GM18499 (cell line): ENCODE results near the gene CACNA2D3.

Experiments
- ATAC-seq: cut with Tn5 transposase; IDR thresholded peaks from one replicate; pipeline ENCODE4 v1.9.1; 2021; ENCODE audit warnings: moderate number of reproducible peaks; ENCODE audit not compliant: insufficient read depth, unreplicated experiment

Gene CACNA2D3

DNA sequence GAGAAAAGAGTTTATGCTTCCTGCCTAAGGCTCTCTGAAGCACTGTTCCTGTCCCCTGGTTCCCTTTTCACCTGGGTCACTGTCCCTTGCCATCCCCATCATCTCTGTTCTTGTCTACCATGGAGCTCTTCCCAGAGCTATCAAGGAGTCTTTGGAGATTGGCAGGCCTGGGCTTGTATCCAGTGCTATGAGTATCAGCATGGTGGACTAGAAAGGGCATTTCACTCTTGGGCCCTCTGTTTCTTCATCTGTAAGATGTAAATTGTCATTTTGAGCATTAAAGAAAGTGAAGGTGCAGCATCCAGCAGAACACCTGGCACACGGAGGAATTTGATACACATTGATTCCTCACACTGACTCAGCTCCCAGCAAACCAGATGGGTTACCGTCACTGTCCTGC is 388.2 kb downstream of the CACNA2D3 start:
- ATAC-seq: no peak

DNA sequence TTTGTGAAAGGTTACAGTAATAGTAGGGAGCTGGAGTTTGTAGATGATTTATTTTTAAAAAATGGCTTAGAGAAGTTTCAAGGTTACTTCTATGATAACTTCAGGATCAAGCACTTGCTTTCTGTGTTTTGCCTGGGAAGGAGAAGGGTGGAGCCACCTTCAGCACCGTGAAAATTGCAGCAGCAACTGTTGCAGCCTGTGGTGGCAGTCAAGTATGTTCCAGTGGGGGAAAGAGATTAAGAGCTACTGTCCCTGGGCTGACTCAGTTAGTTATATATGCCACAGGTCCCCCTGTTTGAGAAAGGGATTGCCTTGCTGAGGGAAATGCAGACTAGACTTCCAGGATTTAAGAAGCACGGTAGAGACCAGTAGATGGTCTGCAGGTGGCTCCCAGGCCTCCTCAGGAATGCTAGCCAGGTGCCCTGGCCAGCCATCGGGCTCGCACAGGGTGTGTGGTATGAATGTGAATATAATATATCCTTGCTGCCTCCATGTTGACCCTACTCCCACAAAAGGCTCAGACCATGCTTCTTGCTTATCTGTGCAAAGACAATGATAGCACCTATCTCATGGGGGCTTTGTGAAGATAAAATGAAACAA is 389.5 kb downstream of the CACNA2D3 start:
- no peak for ATAC-seq

- no peak for ATAC-seq
Measured at GRCh38 chr3:54514006-54514405, 391.7 kb downstream of the CACNA2D3 start.

GRCh38 chr3:54514416-54514815 is 392.1 kb downstream of the CACNA2D3 start:
- no peak for ATAC-seq

DNA sequence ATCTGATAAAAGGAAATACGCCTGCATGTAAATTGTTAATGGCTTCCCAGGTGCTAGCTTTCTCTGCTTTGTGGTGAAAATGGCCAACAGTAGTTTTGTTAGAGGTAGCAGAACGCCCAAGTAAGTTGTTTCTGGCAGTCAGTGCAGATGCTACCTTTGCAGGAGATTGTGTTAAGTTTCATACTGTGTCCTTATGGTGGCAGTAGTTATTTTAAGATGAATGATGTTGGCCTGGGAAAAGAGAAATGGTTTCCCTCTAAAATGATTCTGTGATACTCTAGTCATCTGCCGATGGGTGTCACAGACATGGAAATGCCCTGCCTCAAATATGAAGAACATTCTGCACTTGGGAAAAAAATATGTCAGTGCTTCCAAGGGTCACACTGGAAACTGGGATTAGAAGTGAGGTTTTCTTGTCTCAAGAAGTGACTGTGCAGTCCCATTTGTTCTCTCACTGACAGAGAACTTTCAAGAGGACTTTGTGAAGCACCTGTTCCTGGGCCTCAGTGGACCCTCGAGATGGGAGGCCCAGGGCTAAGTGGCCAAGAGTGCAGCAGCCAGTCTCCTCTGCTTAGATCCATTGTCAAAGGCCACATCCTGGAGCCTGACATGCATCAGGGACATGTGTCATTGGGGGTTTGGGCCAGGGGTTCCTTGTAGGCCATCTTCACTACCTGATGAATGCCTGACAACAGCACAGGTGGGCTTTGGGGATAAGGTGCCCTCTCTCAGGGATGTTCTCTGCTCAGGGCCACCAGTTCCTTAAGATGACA is 393.3 kb downstream of the CACNA2D3 start:
- ATAC-seq: no peak

GRCh38 chr3:54517424-54517823 is 395.1 kb downstream of the CACNA2D3 start:
- no peak for ATAC-seq

DNA sequence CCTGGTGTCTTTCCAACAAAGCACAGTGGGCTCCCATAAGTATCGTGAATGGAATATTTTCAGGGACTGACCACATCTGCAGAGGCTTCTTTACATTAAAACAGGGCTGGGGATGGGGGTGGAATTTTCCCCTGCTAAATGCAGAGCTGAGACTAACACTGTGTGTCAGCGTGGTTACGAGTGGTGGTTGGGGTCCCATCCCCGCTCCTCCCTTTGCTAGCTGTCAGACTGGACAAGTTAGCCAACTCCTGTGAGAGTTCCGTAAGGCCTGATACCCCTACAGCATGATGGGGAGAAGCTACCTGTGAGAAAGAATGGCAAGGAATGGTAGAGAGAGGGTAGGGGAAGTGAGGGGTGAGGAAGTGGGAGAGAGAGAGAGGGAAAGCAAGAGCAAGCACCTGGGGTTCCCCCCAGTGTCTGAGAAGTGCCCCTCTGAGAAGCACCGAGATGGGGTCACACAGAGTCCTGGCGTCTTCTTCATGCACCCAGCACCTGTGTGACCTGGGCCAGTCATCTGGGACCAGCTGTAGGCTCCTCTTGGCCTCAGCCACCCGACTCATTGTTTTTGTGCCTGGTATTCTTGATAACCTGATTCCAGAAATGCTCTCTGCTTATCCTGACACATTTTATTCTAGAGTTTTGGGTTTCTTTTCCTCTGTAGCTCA is 395.8 kb downstream of the CACNA2D3 start:
- no peak for ATAC-seq

- ATAC-seq: no peak
Measured at GRCh38 chr3:54519493-54519892, 397.1 kb downstream of the CACNA2D3 start.

- ATAC-seq: no peak
Measured at GRCh38 chr3:54520060-54520459, 397.7 kb downstream of the CACNA2D3 start.

DNA sequence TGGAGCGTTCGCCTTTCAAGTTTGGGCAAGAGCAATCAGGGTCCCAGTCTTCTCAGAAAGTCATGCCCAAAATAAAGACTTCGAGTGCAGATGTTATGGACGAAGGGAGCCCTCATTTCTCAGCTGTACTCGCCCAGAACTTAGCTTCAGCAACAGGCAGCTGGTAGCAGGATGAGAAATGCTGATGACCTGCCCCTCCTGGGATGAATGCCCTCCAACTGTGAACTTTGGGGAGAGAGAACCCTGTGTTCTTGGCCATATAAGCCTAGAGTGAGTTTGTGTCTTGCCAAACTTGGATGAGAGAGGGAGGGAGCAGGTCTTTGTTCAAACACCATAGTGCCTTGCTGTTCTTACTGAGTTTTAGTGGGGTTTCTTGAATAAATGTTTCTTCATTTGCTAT is 405.2 kb downstream of the CACNA2D3 start:
- no peak for ATAC-seq

DNA sequence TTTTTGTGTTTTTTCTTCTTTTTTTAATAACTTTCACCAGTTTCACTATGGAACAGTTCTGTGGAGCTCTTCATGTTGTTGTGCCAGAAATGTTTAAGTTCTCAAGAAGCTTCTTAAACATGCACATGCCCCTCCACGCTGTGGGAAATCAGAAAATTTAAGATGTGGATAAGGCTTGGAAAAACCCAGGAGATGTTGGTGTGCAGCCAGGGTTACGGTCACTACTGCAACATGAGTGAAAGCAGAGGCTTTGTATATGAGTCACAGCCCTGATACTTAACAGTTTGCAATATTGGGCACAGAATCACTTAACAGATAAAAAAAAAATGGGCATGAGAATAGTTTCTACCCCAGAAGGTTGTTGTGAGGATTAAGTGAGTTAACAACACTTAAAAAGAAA is 405.6 kb downstream of the CACNA2D3 start:
- ATAC-seq: no peak

DNA sequence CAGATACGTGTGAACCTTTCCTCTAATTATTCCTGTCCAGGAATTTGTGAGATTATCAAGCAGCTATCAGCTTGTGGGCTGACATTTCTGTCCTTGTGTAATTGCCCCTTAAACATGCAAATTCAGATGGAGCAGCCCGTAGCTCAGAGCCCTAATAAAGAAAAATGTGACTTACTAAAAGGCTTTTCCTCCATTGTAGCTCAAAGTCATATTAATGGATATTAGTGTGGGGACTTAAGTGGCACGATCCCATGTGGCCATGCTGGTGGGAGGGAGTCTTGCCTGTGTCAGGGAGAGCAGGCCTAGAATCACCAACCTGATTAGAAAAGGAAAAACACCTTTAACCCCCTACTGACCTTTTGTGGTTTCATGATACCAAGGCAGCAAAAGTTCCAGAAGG is 406.3 kb downstream of the CACNA2D3 start:
- ATAC-seq: no peak

DNA sequence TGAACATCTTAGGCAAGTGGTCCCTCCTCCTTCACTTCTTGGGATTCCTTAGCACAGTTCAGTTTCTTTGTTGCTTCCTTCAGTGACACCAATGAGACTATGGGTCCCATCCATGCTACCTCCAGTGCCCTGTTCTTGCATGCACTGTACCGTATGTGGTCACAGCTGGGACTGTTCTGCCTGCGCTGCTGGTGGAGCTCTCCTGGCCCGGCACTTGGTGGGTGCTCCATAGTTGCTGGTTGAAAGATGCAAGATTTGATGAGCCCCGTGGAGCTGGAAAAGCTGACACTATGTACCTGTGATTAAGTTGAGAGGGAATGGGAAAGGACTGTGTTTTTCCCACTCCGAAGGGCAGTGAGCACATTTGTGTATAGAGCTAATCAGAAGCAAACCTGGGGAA is 407.7 kb downstream of the CACNA2D3 start:
- ATAC-seq: no peak

- ATAC-seq: no peak
Measured at GRCh38 chr3:54530944-54531343, 408.6 kb downstream of the CACNA2D3 start.

- ATAC-seq: no peak
Measured at GRCh38 chr3:54531741-54532140, 409.4 kb downstream of the CACNA2D3 start.

DNA sequence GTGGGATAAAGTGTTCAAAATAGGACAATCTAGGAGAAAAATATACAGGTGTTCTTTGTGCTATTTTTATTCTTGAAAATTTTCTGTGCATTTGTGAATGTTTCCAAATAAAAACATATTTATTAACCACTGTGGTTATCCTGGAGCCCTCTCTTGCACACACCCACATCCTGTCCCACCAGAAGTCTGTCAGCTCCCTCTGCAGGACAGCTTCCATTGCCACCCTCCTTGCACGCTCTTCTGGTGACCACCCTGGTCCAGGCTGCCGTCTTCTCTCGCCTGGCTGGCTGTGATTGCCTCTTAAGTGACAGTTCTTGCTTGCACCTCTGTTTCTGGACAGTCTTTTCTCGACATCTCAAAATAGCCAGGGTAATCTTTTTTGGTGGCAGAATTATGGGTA is 411.5 kb downstream of the CACNA2D3 start:
- no peak for ATAC-seq

- no peak for ATAC-seq
Measured at GRCh38 chr3:54535619-54536018, 413.3 kb downstream of the CACNA2D3 start.

DNA sequence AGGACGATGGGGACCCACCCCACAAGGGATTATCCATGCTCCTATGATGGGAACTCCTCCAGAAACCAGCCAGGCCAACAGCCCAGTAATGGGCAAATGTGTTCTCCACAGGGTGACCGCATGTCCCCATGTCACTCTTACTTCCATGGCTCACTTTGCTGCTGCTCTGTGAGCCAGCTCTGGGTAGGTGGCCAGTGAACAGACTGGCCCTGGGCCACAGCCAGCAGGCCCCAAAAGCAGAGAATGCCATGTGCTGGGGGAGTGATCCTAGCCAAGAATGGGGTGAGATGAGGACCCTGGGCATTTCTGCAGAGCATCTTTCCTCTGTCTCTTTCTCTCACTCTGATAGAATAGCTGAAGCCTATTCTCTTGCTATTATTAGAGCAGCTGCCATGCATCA is 414.1 kb downstream of the CACNA2D3 start:
- ATAC-seq: no peak

GRCh38 chr3:54537506-54537905 is 415.2 kb downstream of the CACNA2D3 start:
- no peak for ATAC-seq

- ATAC-seq: no peak
Measured at GRCh38 chr3:54538346-54538745, 416.0 kb downstream of the CACNA2D3 start.

GRCh38 chr3:54541369-54541768 is 419.0 kb downstream of the CACNA2D3 start:
- no peak for ATAC-seq

- ATAC-seq: no peak
Measured at GRCh38 chr3:54543446-54543845, 421.1 kb downstream of the CACNA2D3 start.
